Left colon (tissue), 2 donors: ENCODE results near the gene CYSTM1. TPM values are rescaled to one million over a fixed set of nuclear protein-coding genes. Genes with fewer than 3 reads are reported as not detected.

ENCODE experiments used
- ATAC-seq: fragments of 200-7000 bp; cut with Tn5 transposase; one replicate; pipeline ENCODE4 v1.9.1; 2020; ENCODE audit warnings: mild to moderate bottlenecking, moderate library complexity
- DNase-seq, 2 donors: peaks; one replicate each; pipeline ENCODE4 v3.0.0-alpha.2; 2020
- intact Hi-C, 2 donors: fragments of 100-400 bp; cut with DNase I in 1 of 2; cut with micrococcal nuclease in 1 of 2; formaldehyde crosslinking; loops; one replicate each; pipeline versions ENCODE4 v1.11.2 to v1.14.0; 2022; cut with DNase I, micrococcal nuclease
- total RNA-seq, 2 donors: library from RNA; stranded (reverse); fragmentation: NEBNext Ultra II Directional; extraction: Animal tissue kit (Norgen Biotek cat#: 25700); gene quantifications; one replicate each; pipeline ENCODE4 v1.2.1, GENCODE V29; 2021
- donor health status: DM: no; HTN: no; CAD: no.
- donor health status: DM: yes; HTN: yes; CAD: no.

Gene CYSTM1
- total RNA-seq, 2 donors from 2014 or later = 162 to 163 TPM

GRCh38 chr5:140166911-140167310 lies 8.1 kb upstream of the CYSTM1 start:
- ATAC-seq (no peak), DNase-seq (no peak)
- intact Hi-C loops = no loop called here

GRCh38 chr5:140168371-140168770 lies 6.6 kb upstream of the CYSTM1 start:
- ATAC-seq = no peak
- intact Hi-C loops = no loop called here
- no peak for DNase-seq

GRCh38 chr5:140169410-140169809 lies 5.6 kb upstream of the CYSTM1 start:
- DNase-seq = no peak
- ATAC-seq = no peak
- intact Hi-C loops = no loop called here

- DNase-seq (no peak), ATAC-seq (no peak)
- intact Hi-C loops = no loop called here
Measured at GRCh38 chr5:140172483-140172882, 2.5 kb upstream of the CYSTM1 start.

- intact Hi-C loops = no loop called here
- ATAC-seq (no peak), DNase-seq (no peak)
Measured at GRCh38 chr5:140174014-140174413, 974 bp upstream of the CYSTM1 start.

GRCh38 chr5:140175367-140176030 lies 511 bp downstream of the CYSTM1 start:
- intact Hi-C loops = no loop called here
- DNase-seq (peak; percentile 82 to 88), ATAC-seq (peak; percentile 68)

- intact Hi-C loops = no loop called here
- ATAC-seq = no peak
- DNase-seq = no peak
Measured at GRCh38 chr5:140176031-140176387, 1.0 kb downstream of the CYSTM1 start.

- DNase-seq (no peak), ATAC-seq (no peak)
- intact Hi-C loops = no loop called here
Measured at GRCh38 chr5:140178086-140178410, 3.1 kb downstream of the CYSTM1 start.

GRCh38 chr5:140178482-140179116 lies 3.6 kb downstream of the CYSTM1 start:
- no peak for DNase-seq
- no peak for ATAC-seq

GRCh38 chr5:140181002-140181483 lies 6.1 kb downstream of the CYSTM1 start:
- intact Hi-C loops = no loop called here
- peak; percentile 79 for ATAC-seq
- DNase-seq = peak; percentile 35 to 59

More at GRCh38 chr5:140178482-140179116, 3.6 kb downstream of the CYSTM1 start:
- intact Hi-C loops = no loop called here

- peak; percentile 7 for ATAC-seq
- intact Hi-C loops = no loop called here
- no peak for DNase-seq
Measured at GRCh38 chr5:140181525-140181924, 6.5 kb downstream of the CYSTM1 start.

- intact Hi-C loops = no loop called here
- ATAC-seq = peak; percentile 63
- DNase-seq = peak; percentile 62
Measured at GRCh38 chr5:140182075-140182711, 7.2 kb downstream of the CYSTM1 start.

- ATAC-seq (peak; percentile 62), DNase-seq (peak; percentile 57 to 59)
- intact Hi-C loops = no loop called here
Measured at GRCh38 chr5:140182803-140183367, 7.9 kb downstream of the CYSTM1 start.

GRCh38 chr5:140185409-140185808 lies 10.4 kb downstream of the CYSTM1 start:
- DNase-seq = no peak
- intact Hi-C loops = no loop called here
- no peak for ATAC-seq

GRCh38 chr5:140186267-140186671 lies 11.3 kb downstream of the CYSTM1 start:
- intact Hi-C loops = no loop called here
- DNase-seq (no peak), ATAC-seq (no peak)

- ATAC-seq (no peak), DNase-seq (no peak)
- intact Hi-C loops = no loop called here
Measured at GRCh38 chr5:140189253-140189652, 14.3 kb downstream of the CYSTM1 start.

GRCh38 chr5:140189977-140190871 lies 15.2 kb downstream of the CYSTM1 start:
- DNase-seq = no peak
- no peak for ATAC-seq
- intact Hi-C loops = no loop called here

GRCh38 chr5:140190872-140191218 lies 15.9 kb downstream of the CYSTM1 start:
- intact Hi-C loops = no loop called here
- DNase-seq (no peak), ATAC-seq (peak; percentile 69)
